AG08396 (cell line): ENCODE measurements around the gene RBM38.

Experiments used
- DNase-seq: peaks from one replicate; pipeline ENCODE4 v3.0.0; 2012; ENCODE audit warnings: low spot score, mixed read lengths

RBM38 gene

DNA sequence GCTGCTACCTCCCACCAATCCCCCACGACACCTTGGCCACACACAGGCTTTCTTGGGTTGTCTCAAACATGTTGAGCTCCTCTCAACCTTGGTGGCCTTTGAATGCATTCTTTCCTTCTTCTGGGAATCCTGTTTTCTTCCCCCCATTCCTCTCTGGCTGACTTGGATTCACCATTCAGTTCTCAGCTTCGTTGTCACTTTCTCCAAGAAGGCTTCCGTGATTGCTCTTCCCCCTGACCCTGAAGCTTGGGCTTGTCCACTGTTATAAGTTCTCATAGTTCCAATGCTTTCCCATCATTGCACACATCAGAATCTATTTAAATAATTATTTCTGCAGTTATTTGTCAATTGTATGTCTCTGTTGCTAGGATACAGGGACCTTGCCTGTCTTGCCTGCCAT is 64.2 kb downstream of the RBM38 start:
- DNase-seq, result no peak

DNA sequence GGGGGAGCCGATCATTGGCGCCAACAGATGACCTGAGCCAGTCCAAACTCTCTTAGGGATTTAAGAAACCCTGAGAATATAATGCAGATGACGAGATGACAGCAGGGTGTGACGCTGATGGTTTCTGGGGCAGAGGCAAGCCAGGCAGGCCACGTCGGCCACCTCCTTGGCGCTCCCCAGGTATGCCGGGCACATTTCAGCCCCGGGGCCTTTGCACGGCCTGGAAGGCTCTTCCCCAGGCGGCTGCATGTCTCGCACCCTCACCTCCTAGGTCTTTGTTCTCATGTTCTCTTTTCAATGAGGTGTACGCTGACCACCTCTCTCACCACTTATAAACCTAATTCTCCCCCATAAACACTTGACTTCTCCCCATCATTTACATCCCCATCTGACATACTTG is 64.9 kb downstream of the RBM38 start:
- DNase-seq, result no peak

DNA sequence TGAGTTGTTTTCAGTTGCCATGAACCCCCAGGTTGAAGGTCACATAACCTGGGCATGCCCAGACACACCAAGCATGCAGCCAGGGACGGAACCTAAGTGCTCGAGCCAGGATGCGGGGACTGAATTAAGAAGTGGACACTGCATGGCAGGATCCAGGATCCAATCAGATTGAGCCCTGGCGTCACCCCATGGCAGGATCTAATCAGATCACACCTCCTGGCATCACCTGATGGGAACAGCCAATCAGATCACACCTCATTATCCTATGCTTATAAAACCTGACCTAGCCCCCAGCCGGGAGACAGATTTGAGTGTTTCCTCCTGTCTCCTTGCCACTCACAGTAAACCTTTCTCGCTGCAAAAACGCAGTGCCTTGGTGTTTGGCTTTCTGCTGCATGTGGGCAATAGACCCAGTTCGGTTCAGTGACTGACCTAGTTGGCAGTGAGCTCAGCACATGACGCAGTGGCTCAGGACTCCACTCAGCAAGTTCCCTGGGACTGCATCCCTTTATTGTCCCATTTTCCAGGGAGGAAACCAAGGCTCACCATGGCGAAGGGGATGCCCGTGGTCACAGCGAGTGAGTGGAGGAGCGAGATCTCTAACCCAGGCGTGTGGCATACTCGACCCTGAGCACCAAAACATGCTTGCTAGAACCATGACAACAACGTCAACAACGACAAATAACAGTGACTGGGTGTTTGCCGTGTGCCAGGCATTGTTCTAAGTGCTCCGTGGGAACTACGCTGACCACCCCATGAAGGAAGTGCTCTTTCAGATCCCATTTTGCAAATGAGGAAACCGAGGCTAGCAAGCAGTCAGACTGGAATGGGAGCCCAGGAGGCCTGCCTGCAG is 66.3 kb downstream of the RBM38 start:
- DNase-seq, result no peak

DNA sequence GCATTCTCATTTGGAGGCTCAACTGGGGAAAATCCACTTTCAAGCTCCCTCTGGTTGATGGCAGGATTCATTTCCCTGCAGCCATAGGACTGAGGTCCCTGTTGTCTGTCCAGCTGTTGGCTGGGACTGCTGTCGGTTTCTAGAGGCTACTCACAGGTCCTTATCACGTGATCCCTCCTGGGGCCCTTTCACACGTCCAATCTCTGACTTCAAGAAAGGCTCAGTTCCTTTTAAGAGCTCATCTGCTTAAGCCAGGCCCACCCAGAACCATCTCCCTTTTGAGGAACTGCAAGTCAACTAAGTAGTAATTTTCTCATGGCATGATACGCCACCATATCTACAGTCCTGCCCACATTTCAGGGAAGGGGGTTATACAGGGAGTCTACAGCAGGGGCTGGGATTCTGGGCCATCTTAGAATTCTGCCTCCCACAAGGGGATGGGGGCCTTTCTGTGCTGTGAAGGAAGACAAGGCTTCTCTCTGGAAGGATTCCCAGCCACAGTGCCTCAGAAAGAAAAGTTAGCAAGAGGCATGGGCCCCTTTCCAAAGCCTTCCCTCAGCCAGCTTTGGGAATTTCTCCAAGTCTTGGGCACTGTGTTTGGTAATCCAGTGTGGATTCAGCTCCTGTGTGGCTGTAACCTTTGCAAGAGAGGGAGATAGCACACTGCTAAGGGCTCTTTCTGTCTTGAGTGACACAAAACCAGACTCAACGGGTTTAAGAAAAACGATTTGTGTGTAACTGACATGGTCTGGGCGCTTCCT is 67.4 kb downstream of the RBM38 start:
- no peak for DNase-seq
